A673 (cell line): ENCODE results near the gene TEX30.

ENCODE experiments used
- EZH2 ChIP-seq: fragments of 200-600 bp; sonication (generic); IDR thresholded peaks from 2 replicates; pipeline ENCODE4 v1.6.1; 2017; ENCODE audit warnings: borderline replicate concordance, low read depth, mild to moderate bottlenecking, mixed read lengths, antibody characterized with exemption, low read length; ENCODE audit not compliant: poor library complexity, severe bottlenecking
- TF ChIP-seq, protein P1 (sequence below): fragments of 300-800, 200-600 bp; sonication (generic); conservative IDR thresholded peaks from 2 replicates; pipeline ENCODE4 v1.5.1; 2017; ENCODE audit warnings: low read depth, mild to moderate bottlenecking, antibody characterized with exemption, low read length, moderate library complexity, mixed read lengths

DNA sequence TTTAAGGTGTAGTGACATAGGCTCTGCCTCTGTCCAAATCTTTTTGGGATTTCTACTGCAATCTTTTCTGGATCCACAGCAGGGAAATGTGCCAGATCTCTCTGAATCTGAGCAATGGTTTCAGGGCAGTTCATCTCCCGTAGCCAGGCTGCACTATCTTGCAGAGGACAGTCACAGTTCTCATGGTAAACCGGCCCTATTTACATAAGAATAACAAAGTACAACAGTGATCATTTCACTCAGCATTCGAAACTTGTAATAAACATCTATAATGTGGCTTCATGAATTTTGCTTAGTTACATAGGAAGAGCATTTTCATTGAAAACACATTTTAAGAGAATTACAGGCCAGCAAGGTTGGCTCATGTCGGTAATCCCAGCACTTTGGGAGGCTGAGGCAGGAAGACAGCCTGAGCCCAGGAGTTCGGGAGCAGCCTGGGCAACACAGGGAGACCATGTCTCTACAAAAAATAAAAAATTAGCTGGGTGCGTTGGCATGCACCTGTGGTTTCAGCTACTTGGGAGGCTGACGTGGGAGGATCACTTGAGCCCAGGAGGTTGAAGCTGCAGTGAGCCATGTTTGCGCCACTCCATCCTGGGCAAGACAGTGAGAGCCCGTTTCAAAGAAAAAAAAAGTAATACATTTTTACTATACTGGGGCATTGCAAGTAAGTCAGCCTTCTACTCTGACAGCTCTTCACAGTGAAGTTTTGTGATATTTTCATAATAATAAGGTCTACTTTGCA is 20.2 kb upstream of the TEX30 start:
- no peak for TF ChIP-seq EZH2
- TF ChIP-seq, protein P1, sequence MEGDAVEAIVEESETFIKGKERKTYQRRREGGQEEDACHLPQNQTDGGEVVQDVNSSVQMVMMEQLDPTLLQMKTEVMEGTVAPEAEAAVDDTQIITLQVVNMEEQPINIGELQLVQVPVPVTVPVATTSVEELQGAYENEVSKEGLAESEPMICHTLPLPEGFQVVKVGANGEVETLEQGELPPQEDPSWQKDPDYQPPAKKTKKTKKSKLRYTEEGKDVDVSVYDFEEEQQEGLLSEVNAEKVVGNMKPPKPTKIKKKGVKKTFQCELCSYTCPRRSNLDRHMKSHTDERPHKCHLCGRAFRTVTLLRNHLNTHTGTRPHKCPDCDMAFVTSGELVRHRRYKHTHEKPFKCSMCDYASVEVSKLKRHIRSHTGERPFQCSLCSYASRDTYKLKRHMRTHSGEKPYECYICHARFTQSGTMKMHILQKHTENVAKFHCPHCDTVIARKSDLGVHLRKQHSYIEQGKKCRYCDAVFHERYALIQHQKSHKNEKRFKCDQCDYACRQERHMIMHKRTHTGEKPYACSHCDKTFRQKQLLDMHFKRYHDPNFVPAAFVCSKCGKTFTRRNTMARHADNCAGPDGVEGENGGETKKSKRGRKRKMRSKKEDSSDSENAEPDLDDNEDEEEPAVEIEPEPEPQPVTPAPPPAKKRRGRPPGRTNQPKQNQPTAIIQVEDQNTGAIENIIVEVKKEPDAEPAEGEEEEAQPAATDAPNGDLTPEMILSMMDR: no peak
